HK-2 (cell line): ENCODE results near the gene STX1A.

Experiments
- DNase-seq: peaks from one replicate; pipeline ENCODE4 v3.0.0-alpha.2; 2018; ENCODE audit not compliant: unreplicated experiment

STX1A gene

DNA sequence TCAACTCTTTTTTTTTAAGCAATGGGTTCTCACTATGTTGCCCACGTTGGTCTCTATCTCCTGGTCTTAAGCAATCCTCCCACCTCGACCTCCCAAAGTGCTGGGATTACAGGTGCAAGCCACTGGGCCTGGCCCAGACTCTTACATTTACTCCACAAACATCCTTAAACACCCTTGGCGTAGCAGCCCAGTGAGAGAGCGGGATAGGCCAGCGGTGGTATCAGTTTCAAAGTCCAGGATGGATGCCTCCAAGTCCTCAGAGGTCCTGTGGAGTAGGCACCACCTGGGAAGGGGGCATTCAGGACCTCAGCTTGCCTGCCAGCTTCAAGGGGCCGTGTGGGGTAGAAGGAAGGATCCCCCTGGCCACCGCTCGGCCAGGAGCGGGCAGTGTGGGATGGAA lies 69.9 kb downstream of the STX1A start:
- no peak for DNase-seq
